Hindlimb muscle (tissue), 1 donor: ENCODE data around the gene RAE1. TPM values are rescaled to one million over a fixed set of nuclear protein-coding genes. Genes with fewer than 3 reads are reported as not detected.

Experiments
- DNase-seq: peaks from one replicate; pipeline ENCODE4 v3.0.0-alpha.2; 2013
- polyA plus RNA-seq: library from polyadenylated mRNA; unstranded; fragments of 120-200 nt; gene quantifications from one replicate; pipeline ENCODE4 v1.2.1, GENCODE V29; 2013; ENCODE audit not compliant: insufficient read length

RAE1 gene
- polyA plus RNA-seq, 1 donor: 27.3 TPM

DNA sequence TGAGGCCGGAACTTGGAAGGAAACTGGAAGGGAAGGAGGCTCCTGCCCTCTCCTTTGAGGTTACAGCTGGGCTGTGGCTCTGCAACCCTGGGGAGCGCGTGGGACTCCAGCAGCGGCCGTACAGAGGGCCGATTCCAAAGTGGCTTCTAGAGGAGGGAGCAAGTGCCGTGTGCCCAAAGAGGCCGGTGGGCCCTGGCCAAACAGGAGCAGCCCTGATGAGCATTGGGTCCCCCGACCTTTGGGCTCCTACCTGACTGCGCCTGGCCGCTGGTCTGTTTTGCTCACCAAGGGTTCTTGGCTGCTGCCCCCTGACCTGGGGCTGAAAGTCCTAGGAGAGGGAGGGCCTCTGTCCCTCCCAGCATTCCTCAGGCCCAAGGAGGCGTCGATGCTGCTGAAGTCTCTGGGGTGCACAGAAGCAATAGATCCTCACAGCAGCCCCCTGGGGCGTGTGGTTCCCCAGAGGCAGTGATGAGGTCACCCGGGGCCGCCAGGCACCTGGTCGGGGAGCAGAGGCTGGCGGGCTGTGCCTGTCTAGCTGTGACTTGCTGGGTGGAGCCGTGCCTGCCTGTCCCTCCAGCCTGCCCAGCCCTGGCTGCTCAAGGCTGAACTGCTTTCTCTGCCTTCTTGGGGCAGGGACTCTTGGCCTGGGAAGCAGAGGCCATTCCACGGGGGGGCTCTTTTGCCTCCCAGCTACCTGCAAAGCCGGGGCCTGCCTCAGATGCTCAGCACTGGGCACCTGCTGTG is 49.9 kb downstream of the RAE1 start:
- DNase-seq: no peak

DNA sequence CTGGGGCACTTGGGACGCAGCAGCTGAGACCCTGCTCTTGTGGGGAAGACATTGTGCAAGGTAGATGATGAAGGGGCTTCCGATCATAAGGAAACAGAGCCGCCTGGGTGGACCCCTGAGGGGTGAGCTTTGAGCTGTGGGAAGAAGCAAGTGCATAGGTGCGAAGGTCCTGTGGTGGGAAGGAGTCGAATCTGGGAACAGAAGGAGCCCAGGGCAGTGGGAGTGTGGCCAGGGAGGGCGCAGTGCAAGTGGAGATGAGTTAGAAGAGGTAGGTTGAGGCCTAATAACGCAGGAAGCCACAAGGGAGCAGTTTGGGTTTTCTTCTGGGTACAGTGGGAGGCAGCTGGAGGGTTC is 50.5 kb downstream of the RAE1 start:
- no peak for DNase-seq

DNA sequence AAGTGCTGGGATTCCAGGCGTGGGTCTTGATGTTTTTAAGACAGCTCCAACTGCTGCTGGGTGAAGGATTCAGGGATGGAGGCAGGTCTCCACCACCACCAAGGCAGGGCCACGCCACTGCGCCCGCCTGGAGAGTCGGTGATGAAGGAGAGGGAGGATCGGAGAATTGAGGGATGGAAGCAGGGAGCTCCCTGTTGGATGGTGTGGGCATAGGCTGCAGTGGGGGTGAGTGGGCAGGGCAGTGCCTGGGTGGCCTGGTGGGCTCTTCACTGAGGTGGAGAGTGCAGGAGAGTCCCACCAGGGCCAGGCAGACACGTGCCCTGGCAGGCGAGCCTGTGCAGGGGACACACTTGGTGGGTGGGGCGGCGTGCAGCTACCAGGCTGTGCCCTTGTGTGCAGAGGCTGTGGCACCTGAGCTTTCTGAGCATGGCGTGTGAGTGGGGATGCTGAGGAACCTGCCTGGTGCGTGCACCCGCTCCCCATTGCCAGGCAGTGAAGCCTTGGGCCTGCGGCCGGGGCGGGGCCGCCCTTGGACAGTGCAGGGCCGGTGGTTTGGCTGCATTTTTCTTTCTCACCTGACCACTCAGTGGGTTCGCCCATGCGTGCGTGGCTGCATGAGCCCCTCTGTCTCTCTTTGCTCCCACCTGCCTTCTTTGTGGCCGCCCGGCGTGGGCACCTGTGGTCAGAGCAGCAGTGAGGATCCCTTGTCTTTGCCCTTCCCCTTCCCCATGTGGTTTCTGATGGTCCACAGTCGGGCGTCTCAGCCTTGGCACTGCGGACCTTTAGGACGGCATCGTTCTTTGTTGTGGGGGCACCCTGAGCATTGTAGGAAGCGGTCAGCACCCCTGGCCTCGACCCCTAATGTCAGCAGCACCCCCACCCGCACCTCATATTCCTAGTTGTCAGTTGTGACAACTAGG is 51.4 kb downstream of the RAE1 start:
- no peak for DNase-seq

DNA sequence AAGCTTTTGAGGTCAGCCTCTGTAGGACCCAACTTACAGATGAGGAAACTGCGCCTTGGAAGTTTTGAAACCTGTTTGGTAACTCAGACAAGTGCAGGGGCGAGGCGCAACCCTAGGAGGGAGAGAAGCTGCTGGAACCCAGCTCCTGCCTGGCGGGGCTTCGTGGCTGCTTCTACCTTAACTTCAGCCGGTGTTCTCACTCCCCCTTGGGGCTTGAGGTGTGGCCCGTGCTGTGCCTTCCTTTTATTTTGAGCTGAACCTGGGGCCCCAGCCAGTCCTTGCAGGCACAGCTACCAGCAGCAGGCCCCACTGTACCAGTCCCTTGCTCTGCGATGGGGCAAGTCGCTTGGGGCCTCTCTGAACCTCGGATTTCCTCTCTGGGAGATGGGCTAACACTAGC is 52.2 kb downstream of the RAE1 start:
- no peak for DNase-seq

DNA sequence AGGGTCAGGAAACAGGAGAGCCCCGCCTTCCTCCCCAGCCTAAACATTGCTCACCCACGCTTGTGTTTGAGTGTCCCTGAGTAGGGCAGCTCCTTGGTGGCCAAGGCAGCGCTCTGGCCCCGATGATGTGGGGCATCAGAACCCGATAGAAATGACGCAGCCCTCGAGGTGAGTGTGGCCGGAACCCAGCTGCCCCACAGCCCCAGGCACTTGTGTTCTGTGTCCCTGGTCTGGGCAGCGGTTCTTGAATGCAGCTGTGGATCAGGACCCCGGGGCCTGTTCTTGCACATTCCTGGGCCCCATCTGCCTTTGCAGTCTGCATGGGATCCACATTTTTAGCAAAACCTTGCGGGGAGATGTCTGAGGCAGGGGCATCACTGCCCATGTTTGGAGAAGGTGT is 53.0 kb downstream of the RAE1 start:
- DNase-seq: no peak

DNA sequence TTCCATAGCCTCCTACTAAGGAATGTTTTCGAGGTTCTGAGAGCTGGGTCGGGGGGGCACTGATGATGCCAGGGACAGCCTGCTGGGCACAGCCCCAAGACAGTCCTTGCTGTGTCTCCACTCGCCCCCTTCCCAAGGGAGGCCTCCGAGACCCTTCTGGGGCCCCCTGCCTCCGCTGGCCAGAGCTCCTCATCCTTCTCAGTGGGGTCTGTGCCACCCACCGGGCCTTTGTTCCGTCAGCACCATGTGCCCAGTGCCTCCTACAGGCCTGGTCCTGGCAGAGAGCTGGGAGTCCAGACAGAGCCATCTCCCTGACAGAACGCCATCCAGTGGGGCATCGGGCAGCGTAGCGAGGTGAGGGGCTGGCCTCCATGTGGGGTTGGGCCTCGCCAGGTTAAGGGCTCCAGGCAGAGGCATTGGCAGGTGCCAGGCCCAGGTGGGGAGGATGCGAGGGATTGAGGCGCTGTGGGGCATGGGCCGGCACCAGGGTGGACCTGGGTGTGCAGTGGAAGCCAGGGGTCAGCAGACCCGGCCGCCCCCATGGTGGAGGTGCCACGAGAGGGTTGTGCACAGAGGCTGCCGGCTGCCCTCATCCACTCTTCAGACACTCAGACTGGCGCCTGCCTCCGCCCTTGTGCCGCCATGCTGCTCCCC is 53.5 kb downstream of the RAE1 start:
- DNase-seq: no peak

DNA sequence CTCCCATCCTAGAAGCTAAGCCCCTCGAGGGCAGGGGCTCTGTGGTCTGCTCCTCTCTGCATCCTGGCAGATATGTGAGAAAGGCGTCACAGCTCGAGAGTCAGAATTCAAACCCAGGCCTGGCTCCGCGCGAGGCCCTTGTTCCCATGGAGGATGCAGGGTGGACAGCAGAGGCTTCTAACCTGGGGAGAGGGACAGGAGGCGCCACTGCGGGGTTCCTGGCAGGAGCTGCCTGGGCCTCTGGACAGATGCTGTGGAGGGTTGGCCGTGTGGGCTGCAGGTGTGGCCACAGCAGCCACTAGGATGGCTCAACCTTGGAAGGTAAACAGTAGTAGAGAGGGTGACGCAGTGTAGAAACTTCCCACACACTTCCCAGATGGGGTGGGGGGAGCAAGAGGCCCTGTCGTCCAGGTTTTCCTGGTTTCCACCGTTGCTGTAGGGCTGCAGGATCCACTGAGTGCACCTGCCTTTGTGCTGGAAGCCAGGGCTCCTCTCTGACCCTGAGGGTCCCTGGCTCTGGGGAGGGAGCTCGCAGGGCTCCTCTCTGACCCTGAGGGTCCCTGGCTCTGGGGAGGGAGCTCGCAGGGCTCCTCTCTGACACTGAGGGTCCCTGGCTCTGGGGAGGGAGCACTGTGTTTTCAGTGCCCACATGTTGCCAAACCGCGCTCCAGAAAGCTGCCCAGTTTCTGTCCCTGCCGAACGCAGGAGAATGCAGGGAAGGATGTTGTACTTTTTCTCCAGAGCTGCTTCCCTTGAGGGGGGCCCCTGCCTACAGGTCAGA is 54.4 kb downstream of the RAE1 start:
- no peak for DNase-seq

DNA sequence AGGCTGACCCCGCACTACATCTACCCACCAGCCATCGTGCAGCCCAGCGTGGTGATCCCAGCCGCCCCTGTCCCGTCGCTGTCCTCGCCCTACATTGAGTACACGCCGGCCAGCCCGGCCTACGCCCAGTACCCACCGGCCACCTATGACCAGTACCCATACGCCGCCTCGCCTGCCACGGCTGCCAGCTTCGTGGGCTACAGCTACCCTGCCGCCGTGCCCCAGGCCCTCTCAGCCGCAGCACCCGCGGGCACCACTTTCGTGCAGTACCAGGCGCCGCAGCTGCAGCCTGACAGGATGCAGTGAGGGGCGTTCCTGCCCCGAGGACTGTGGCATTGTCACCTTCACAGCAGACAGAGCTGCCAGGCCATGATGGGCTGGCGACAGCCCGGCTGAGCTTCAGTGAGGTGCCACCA is 56.5 kb downstream of the RAE1 start:
- DNase-seq: no peak

DNA sequence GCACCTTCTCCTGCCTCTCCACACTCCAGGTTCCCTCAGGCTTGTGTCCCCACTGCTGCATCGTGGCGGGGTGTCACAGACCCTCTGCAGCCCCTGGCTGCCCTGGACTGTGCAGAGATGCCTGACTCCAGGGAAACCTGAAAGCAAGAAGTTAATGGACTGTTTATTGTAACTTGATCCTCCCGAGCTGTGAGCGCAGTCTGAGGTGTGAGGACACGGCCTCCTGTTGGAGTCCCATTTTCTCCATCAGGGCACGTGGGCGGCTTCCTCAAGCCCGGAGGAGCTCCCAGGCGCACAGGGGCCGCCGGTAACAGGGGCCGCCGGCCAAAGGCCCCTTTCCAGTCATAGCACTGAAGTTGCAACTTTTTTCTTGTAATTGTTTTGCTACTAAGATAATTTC is 57.1 kb downstream of the RAE1 start:
- DNase-seq: no peak

DNA sequence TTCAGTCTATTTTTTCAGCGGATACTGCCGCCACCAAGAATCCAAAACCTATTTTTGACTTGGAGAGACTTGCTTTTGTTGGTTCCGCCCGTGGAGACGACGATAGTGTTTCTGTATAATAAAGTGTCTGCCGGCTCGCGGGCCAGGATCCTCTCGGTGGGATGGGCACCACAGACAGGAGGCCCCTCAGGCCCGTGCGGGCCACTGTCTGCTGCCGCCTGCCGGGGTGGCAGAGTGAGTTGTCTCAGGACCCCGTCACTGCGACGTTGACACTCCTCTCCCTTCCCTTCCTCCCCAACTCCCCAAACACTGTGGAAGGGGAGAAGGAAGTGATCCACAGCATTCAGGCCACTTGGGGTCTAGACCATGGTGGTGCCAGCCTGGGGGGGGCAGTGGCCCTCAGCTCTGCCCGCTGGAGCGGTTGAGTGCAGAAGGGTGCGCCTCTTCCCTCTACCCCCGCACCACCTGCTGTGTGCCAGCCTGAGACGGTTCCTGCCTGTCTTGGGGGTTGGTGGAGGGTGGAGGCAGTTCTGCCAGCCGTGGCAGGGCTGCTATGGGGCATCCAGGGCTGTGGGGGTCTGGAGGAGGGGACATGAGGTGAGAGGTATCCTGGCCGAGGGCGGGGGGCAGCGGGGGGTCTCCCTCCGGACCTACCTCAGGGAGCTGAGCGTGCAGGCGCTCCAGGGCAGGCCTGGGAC is 57.6 kb downstream of the RAE1 start:
- no peak for DNase-seq

DNA sequence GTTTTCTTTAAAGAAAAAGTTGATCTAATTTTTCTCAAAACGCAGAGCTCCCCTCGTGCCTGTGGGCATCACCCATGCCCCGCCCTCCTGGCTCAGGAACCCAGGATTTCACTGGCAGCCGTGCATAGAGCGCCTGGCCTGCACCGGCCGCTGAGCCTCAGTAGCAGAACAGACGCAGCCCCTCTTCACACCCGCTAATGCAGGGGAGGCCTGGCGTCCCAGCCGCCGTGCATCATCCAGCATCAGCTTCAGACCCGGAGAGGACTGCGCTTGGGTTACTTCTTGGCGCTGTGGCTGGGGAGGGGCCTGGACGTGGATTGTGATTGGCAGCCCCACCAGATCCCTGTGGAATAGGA is 58.2 kb downstream of the RAE1 start:
- DNase-seq: no peak

DNA sequence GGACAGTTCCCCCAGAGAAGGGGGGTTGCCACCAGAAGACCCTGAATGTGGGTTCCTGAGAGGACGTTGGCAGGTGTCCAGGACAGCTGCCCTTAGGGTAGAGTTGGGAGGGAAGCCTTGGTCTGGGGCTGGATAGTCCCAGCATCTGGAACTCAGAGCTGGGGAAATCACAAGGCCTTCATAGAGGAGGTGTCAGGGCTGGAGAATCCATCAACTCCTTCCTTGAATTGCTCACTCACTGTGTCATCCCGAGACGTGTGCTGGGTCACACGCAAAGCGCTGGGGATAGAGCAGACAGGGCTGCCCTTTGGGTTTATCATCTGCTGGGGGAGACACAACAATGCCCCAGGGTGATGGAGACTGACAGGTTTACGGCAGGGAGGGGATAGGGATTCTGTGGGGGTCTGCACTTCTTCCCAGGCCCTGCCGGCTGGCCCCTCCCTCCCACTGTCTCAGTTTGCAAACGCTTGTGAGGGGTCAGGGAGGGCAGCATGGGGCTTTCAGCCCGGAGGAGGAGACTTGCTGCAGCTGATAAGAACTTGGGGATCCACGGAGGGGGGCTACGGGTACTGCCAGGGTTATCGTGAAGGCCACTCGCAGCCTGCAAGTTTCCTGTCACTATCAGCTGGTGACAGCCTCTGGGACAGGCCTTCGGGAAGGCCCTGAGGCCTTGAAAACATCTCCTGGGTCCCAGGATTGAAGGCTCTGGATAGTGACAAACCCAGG is 58.8 kb downstream of the RAE1 start:
- no peak for DNase-seq

DNA sequence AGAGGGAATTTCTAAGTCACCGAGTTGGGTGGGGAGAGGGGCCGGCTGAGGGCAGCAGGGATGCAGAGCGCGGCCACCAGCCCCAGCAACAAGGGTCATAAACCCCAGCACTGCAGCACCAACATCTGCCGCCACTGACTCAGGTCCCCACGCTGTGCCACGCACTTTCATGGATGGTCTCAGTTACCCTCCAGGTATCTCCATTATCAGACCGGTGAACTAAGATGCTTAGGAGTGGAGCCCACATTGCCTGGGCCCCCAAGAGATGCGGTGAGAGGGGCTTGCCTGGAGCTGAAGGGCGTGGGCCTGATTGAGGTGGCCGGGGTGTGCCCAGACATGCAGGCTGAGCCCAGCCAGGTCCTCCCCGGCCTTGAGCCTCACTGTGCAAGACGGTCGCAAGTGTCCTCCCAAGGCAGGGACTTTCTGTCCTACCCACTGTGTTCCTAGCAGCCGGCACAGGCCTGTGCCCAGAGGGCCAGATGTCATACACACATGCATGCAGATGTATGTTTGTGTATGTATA is 59.4 kb downstream of the RAE1 start:
- no peak for DNase-seq

DNA sequence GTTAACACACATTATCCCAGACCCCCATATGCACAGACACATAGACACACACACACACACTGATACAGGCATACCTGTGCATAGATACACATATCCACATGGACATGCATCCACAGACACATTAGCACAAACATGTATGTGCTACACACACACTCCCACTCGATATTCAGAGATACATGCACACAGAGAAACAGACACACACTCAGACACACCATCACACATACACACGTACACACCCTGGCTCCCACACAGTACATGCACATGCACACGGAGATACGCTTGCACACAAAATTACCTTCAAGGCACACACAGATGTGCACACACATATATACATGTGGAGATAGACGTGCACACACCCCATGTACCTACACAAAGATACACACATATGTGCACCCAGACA is 59.9 kb downstream of the RAE1 start:
- no peak for DNase-seq

DNA sequence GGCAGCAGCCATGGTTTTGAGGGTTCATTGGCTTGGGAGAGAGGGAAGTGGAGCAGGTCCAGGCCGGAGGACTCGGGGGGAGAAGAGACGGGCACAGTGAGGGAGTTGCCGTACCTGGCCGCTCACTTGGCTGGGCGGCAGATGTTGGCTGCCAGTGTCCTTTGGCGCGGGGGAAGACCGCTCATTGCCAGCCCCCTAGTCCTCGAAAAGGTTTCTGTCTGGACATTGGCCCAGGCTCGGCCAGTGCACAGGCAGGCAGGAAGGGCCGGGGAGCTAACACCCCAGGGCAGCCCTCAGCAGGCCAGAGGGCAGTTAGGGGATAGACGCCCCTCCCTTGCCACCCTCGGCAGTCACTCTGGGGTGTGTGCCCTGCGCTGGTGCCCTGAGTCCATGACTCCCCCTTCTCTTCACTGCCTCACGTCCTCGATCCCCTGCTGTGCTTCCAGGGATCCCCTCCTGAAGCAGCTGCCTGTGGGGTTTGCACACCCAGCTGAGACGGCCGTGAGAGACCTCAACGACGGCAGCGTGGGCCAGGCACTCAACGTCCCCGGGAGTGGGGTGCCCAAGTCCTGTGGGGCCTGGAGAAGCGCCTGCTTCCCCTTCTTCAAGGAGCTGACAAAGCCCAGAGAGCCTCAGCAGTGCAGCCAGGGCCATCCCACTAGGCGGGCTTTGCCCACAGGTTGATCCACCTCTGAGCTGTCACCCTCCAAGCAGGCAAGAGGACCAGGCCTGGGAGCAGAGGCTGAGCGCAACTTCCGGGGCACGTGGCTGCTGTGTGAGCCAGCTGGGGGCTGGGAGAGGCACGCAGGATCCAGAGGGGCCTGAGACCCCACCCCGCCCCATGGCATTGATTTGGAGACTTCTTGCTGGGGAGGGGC is 60.6 kb downstream of the RAE1 start:
- no peak for DNase-seq

DNA sequence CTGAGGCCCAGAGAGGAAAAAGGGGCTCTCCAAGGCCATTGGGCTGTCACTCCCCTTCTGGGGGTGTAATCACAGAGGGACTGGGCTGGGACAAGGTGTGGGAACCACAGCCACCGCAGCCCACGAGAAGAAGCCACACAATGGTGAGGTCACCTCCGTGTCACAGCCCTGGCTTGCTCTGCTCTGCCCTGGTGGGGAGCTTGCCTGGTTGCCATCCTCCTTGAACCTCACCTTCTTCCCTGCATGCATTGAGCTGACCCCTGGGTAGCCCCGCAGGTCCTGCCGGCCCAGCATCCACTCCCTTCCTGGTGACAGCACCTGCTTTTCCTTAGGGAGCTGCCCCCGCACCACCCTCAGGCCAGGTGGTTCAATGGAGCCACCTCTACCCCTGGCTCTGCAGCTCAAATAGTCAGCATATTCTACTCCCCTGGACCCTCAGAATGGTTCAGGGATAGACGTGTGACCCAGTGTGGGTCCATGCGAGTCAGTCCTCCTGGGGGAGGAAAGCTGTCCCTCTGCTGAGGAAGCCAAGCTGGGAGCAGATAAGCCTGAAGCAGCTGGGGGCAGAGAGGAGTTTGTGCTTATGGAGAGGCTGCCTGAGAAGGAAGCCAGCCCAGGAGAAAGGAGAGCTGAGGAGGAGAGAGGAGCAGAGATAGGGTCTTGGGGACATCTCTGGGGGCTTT is 61.4 kb downstream of the RAE1 start:
- DNase-seq: no peak

DNA sequence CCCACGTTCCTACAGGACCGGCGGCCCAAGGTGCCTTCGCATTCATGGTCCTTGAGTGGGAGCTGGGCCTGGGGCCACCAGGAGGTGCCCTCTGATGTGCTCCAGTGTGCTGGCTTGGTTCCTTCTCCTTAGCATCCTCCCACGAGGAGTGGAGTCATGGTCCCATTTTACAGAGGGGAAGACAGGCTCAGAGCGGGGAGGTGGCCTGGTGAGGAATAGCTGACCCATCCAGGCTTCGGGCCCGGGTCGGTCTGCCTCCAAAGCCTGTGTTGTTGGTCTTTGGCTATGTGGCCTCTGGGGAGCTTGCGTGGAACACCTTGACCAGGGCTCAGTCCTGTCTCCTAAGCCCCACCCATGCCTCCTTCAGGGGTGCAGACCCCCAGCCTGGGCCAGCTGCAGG is 62.9 kb downstream of the RAE1 start:
- DNase-seq: no peak

DNA sequence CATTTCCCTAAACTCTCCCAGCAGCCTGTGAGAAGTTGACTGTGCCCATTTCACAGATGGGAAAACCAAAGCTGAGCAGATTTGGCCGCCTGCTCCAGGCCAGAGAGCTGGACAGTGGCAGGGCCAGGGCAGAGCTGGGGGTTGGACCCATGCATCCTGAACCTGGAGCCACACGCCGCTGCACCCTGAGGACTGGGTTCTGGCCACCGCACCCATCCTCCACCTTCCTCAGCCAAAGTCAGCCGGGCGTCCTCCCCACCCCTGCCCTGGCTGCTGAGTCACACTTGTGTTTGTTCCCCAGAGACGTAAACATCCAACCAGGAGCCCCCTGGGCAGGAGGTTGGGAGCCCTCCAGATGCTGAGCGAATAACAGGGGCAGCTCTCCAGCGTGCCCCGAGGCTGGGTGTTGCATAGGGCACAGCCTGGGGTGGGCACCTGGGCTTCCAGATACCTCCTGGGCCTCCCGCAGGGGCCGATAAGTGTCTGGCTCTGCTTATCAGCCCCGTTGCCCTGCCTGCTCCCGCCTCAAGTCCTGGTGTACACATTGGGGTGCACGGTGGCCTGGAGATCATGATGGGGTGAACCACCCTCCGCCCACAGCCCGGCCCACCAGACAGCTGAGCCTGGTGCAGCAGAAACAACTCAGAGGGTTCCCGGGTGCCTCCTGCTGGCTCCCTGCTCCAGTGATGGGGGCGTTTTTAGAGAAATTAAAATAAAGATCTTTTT is 64.0 kb downstream of the RAE1 start:
- DNase-seq: no peak

DNA sequence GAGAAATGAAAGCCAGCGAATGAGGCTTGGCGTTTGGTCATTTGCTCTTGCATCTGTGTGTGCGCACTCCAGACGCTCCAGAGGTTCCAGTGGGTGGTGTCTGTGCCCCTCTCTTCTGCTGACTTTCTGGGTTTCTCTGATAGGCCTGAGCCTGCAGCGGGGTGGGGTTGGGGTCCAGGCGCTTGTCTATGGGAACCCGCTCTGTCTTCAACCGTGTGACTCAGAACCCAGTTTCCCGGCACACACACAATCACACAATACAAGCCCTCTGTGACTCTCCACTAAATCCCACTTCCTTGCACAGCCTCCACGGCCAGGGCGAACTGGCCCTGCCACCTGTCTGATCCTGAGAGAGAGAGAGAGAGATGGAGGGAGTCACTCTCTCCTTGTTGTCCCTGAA is 64.7 kb downstream of the RAE1 start:
- DNase-seq: no peak
